Measurements from ENCODE around the gene JHY. TPM values are rescaled to one million over a fixed set of nuclear protein-coding genes. Genes with fewer than 3 reads are reported as not detected.

JHY gene
- total RNA-seq, 2 donors from 2014 or later, result 4.5 to 10.9 TPM

DNA sequence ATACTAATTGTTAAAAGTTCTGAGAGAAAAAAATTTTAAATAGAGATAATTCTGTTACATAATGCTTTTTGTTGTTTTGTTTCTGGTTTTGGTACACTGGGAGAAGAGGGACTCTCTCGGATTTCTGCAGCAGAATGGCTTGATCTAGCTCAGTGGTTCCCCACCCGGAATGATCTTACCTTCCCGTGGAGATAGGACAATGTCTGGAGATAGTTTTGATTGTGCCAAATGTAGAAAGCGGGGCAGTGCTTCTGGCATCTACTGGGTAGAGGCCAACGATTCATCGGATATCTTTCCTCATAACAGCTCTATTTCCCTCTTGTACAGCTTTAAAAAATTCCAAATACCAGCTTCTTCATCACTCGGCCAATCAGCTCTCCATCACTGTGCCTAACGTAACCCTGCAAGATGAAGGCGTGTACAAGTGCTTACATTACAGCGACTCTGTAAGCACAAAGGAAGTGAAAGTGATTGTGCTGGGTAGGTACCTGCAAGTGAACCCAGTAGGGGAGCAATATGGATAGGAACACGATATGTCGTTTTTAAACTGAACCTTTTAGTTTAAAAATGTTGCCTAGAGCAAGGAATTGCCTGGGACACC lies 31.1 kb upstream of the JHY start:
- WGBS, result 80% methylated on average over 12 of the region's 12 CpGs
- Histone ChIP-seq H3K27ac (no peak overlapping the region), H3K4me3 (no peak overlapping the region), H3K36me3 (no peaks in the 10 kb centered on the region), H3K9me3 (no peaks in the 10 kb centered on the region), H3K4me1 (replicated peaks) (no peaks in the 10 kb centered on the region), H3K27me3 (replicated peaks; ENCODE audit: insufficient read depth) (no peaks in the 10 kb centered on the region)
- intact Hi-C loops (cut with DNase I), result loop anchor here (5.0 to 10.0 kb wide), 2 partner anchors 67 to 219 kb away; no protein-coding TSS in a partner anchor
- TF ChIP-seq POLR2A (IDR thresholded peaks at IDR 0.05), result no peak
- no peak for TF ChIP-seq POLR2AphosphoS5 (IDR thresholded peaks at IDR 0.05)
- DNase-seq (ENCODE audit: low spot score), result no peak

DNA sequence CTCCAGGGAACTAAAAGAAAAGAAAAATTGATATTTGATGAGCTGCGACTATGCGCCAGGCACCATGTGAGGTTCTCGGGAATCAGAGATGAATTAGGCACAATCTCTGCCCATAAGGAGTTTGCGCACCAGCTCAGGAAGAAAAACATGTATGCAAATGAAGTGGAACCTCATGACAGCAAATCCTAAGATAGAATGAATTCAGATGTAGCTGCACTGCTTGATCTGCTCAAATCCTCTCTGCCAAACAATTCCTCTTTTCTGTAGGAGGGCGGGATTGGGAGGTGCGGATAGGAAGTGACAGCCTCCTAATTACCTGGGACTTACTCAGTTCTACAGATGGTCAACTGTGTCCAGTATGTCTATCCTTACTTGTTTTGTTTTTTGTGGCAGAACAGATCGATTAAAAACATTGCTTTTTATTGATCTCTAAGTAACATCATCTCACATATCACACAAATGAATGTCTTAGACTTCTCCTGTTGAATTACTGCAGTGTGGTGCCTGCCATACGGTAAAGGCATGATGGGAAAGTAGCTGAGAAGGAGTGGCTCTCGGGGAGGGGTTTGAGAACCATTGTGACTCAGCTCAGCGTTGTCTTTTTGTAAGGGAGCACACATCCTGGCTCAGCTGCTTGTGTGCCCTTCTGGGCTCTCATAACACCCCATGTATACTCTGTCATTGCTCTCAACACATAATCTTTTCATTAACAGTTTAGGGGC lies 30.3 kb upstream of the JHY start:
- no peaks in the 10 kb centered on the region for H3K4me1 ChIP-seq (replicated peaks)
- 85% methylated on average over 10 of the region's 10 CpGs for WGBS
- H3K27ac ChIP-seq, result no peak overlapping the region
- no peaks in the 10 kb centered on the region for H3K36me3 ChIP-seq
- H3K4me3 ChIP-seq, result no peak overlapping the region
- no peak for DNase-seq (ENCODE audit: low spot score)
- no peak for TF ChIP-seq POLR2AphosphoS5 (IDR thresholded peaks at IDR 0.05)
- TF ChIP-seq POLR2A (IDR thresholded peaks at IDR 0.05), result no peak
- TF ChIP-seq, protein P1, sequence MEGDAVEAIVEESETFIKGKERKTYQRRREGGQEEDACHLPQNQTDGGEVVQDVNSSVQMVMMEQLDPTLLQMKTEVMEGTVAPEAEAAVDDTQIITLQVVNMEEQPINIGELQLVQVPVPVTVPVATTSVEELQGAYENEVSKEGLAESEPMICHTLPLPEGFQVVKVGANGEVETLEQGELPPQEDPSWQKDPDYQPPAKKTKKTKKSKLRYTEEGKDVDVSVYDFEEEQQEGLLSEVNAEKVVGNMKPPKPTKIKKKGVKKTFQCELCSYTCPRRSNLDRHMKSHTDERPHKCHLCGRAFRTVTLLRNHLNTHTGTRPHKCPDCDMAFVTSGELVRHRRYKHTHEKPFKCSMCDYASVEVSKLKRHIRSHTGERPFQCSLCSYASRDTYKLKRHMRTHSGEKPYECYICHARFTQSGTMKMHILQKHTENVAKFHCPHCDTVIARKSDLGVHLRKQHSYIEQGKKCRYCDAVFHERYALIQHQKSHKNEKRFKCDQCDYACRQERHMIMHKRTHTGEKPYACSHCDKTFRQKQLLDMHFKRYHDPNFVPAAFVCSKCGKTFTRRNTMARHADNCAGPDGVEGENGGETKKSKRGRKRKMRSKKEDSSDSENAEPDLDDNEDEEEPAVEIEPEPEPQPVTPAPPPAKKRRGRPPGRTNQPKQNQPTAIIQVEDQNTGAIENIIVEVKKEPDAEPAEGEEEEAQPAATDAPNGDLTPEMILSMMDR (IDR thresholded peaks at IDR 0.05), result no peak
- no peaks in the 10 kb centered on the region for H3K9me3 ChIP-seq
- no peaks in the 10 kb centered on the region for H3K27me3 ChIP-seq (replicated peaks; ENCODE audit: insufficient read depth)
- intact Hi-C loops (cut with DNase I), result loop anchor here (5.0 to 10.0 kb wide), 2 partner anchors 67 to 220 kb away; no protein-coding TSS in a partner anchor

DNA sequence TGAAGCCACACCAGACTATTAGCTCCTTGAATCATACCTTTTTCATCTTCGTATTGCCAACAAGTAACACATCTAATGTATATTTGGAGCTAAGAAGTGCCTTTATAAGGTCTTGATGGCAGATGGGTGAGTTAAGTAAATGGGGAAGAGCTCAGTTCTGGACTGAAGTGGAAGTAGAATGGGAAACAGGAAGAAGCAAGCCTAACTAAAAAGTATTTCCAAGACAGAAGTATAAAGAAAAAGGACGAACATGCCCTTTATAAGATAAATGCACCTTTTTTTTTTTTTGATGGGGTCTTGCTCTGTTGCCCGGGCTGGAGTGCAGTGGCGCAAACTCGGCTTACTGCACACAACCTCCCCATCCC lies 29.8 kb upstream of the JHY start:
- DNase-seq (ENCODE audit: low spot score), result no peak
- no peaks in the 10 kb centered on the region for H3K36me3 ChIP-seq
- TF ChIP-seq POLR2AphosphoS5 (IDR thresholded peaks at IDR 0.05) (no peak), POLR2A (IDR thresholded peaks at IDR 0.05) (no peak)
- TF ChIP-seq, protein P1 (IDR thresholded peaks at IDR 0.05), result no peak
- intact Hi-C loops (cut with DNase I), result loop anchor here (5.0 to 10.0 kb wide), 2 partner anchors 68 to 220 kb away; no protein-coding TSS in a partner anchor
- 89% methylated on average over 5 of the region's 5 CpGs for WGBS
- no peak overlapping the region for H3K4me3 ChIP-seq
- H3K27me3 ChIP-seq (replicated peaks; ENCODE audit: insufficient read depth), result no peaks in the 10 kb centered on the region
- no peaks in the 10 kb centered on the region for H3K4me1 ChIP-seq (replicated peaks)
- H3K9me3 ChIP-seq, result no peaks in the 10 kb centered on the region
- no peak overlapping the region for H3K27ac ChIP-seq

DNA sequence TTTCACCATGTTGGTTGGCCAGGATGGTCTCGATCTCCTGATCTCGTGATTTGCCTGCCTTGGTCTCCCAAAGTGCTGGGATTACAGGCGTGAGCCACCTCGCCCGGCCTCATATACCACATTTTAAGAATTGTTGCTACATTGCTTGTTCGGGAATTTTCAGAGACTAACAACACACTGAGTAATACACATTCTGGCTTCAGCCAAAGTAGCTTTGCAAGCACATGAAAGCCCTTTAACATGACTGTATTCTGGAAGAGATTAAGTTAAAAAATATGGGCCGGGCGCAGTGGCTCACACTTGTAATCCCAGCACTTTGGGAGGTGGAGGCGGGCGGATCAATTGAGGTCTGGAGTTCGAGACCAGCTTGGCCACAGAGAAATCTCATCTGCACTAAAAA lies 29.3 kb upstream of the JHY start:
- no peaks in the 10 kb centered on the region for H3K4me1 ChIP-seq (replicated peaks)
- no peak overlapping the region for H3K4me3 ChIP-seq
- no peak overlapping the region for H3K27ac ChIP-seq
- intact Hi-C loops (cut with DNase I), result loop anchor here (5.0 to 10.0 kb wide), 2 partner anchors 68 to 221 kb away; no protein-coding TSS in a partner anchor
- 96% methylated on average over 11 of the region's 11 CpGs for WGBS
- H3K27me3 ChIP-seq (replicated peaks; ENCODE audit: insufficient read depth), result no peaks in the 10 kb centered on the region
- TF ChIP-seq POLR2AphosphoS5 (IDR thresholded peaks at IDR 0.05), result no peak
- TF ChIP-seq POLR2A (IDR thresholded peaks at IDR 0.05), result no peak
- TF ChIP-seq, protein P1 (IDR thresholded peaks at IDR 0.05), result no peak
- H3K36me3 ChIP-seq, result no peaks in the 10 kb centered on the region
- no peaks in the 10 kb centered on the region for H3K9me3 ChIP-seq
- DNase-seq (ENCODE audit: low spot score), result no peak

DNA sequence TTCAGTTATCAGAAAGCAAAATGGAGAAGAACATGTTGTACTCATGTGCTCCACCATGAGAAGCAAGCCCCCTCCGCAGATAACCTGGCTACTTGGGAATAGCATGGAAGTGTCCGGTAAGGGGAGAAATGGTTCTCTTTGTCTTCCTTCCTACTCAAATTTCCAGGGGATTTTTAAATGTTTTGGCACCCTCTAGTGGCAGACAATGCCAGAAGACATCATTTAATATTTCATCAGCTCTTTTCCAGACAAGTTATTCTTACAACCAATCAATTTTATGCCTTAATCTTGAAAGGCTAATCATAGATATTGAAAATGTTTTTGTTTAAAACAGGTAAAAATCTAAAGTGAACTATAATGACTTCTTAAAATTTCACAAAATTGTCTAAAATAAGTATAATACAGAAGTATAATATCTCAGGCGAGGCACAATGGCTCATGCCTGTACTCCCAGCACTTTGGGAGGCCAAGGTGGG lies 28.6 kb upstream of the JHY start:
- WGBS, result 31% methylated on average over 3 of the region's 3 CpGs
- no peaks in the 10 kb centered on the region for H3K36me3 ChIP-seq
- intact Hi-C loops (cut with DNase I), result loop anchor here (5.0 to 10.0 kb wide), 2 partner anchors 69 to 222 kb away; no protein-coding TSS in a partner anchor
- TF ChIP-seq POLR2A (IDR thresholded peaks at IDR 0.05) (no peak), POLR2AphosphoS5 (IDR thresholded peaks at IDR 0.05) (peak; percentile 24)
- TF ChIP-seq, protein P1 (IDR thresholded peaks at IDR 0.05), result peak in 3 of 4 experiments; percentile 74 to 79 (median 74)
- H3K4me3 ChIP-seq, result no peak overlapping the region
- peak; percentile 72 for DNase-seq (ENCODE audit: low spot score)
- no peaks in the 10 kb centered on the region for H3K4me1 ChIP-seq (replicated peaks)
- no peaks in the 10 kb centered on the region for H3K27me3 ChIP-seq (replicated peaks; ENCODE audit: insufficient read depth)
- H3K9me3 ChIP-seq, result no peaks in the 10 kb centered on the region
- H3K27ac ChIP-seq, result no peak overlapping the region

All from prostate gland (tissue), 2 donors.